HepG2 (cell line): ENCODE data around the gene PBX4. TPM values are rescaled to one million over a fixed set of nuclear protein-coding genes. Genes with fewer than 3 reads are reported as not detected.

Source experiments
- ATAC-seq: fragments of 200-7000 bp; cut with Tn5 transposase; 3 replicates; pipeline ENCODE4 v1.9.1; 2020; ENCODE audit warnings: mild to moderate bottlenecking, moderate library complexity
- BruUV-seq: library from RNA; stranded (reverse); fragments of 400-500 nt; replicated peaks from 2 replicates; lab custom pipeline; 2021; lab: Mats Ljungman, UMichigan
- CTCF ChIA-PET: fragments of 300-600 bp; formaldehyde crosslinking; extraction: SDS; loops from one replicate; lab custom pipeline; 2021; ENCODE audit warnings: low total read pairs, inconsistent platforms, low intra/inter-chr PET ratio; lab: Yijun Ruan, JAX
- POLR2A ChIA-PET: fragments of 350-600 bp; sonication (Branson Sonifier 250); formaldehyde crosslinking; loops from one replicate; lab custom pipeline; 2020; ENCODE audit warnings: antibody characterized with exemption, inconsistent platforms; lab: Yijun Ruan, JAX
- DNase-seq: peaks from one replicate; pipeline ENCODE4 v3.0.0-alpha.2; 2015; ENCODE audit warnings: low spot score
- FAIRE-seq: peaks from 3 replicates; lab custom pipeline; 2011; peaks lifted over from hg19 to GRCh38; lab: Jason Lieb, UNC
- H2AFZ ChIP-seq: one replicate; pipeline ENCODE4 v1.6.1; 2011; ENCODE audit warnings: low read length, inconsistent platforms
- H3K27ac ChIP-seq: fragments of 300-600 bp; 3 replicates; pipeline ENCODE4 v1.8.0; 2011; ENCODE audit warnings: mixed run types, mild to moderate bottlenecking, mixed read lengths, low read length, inconsistent platforms; ENCODE audit not compliant: insufficient read depth; ENCODE audit errors: extremely low read length
- H3K27me3 ChIP-seq, 2 experiments: fragments of 200-600 bp in 1 of 2; 2 replicates in 1 of 2; 3 replicates in 1 of 2; pipeline versions ENCODE4 v1.6.0 to v1.8.0; 2011; ENCODE audit warnings: low read length in 2 of 2, mild to moderate bottlenecking in 2 of 2, moderate library complexity in 2 of 2, inconsistent platforms in 1 of 2; ENCODE audit not compliant: insufficient read depth in 2 of 2, control insufficient read depth in 1 of 2
- H3K36me3 ChIP-seq, 2 experiments: fragments of 200-600 bp in 1 of 2; replicated peaks in 1 of 2; 2 replicates in 1 of 2; 3 replicates in 1 of 2; pipeline versions ENCODE4 v1.5.1 to v1.8.0; 2011; ENCODE audit warnings: low read length in 2 of 2, inconsistent platforms in 1 of 2; ENCODE audit not compliant: insufficient read depth in 2 of 2, control insufficient read depth in 1 of 2
- H3K4me1 ChIP-seq: 2 replicates; pipeline ENCODE4 v1.5.1; 2012; ENCODE audit warnings: low read length, inconsistent platforms; ENCODE audit not compliant: insufficient read depth
- H3K4me2 ChIP-seq: 2 replicates; pipeline ENCODE4 v1.6.0; 2011; ENCODE audit warnings: low read depth, low read length, inconsistent platforms
- H3K4me3 ChIP-seq, 3 experiments: fragments of 200-600 bp in 1 of 3; sonication (generic), shearing (Covaris generic) in 1 of 3; replicated peaks in 1 of 3; 2 replicates each; pipeline ENCODE4 v1.5.1; 2011 to 2016; ENCODE audit warnings: low read length in 3 of 3, inconsistent platforms in 2 of 3, low read depth in 2 of 3, mild to moderate bottlenecking in 2 of 3, control low read depth in 1 of 3, mixed read lengths in 1 of 3; ENCODE audit not compliant: insufficient read depth in 1 of 3
- H3K79me2 ChIP-seq: one replicate; pipeline ENCODE4 v1.6.1; 2011; ENCODE audit warnings: low read length, inconsistent platforms; ENCODE audit not compliant: insufficient read depth
- H3K9ac ChIP-seq: 2 replicates; pipeline ENCODE4 v1.6.0; 2011; ENCODE audit warnings: mild to moderate bottlenecking, low read depth, low read length, inconsistent platforms; ENCODE audit not compliant: insufficient read depth
- H3K9me3 ChIP-seq: 2 replicates; pipeline ENCODE4 v1.5.1; 2012; ENCODE audit warnings: mild to moderate bottlenecking, low read length
- H4K20me1 ChIP-seq: 2 replicates; pipeline ENCODE4 v1.6.0; 2011; ENCODE audit warnings: inconsistent platforms, mild to moderate bottlenecking, low read length, moderate library complexity; ENCODE audit not compliant: insufficient read depth
- AGO2 ChIP-seq: fragments of 200-400 bp; formaldehyde crosslinking; optimal IDR thresholded peaks from 2 replicates; pipeline ENCODE3; 2017; ENCODE audit warnings: mild to moderate bottlenecking, low read depth, low read length, moderate library complexity
- CHD2 ChIP-seq: IDR thresholded peaks from 2 replicates; pipeline ENCODE4 v1.6.1; 2011; ENCODE audit warnings: low read depth, low read length, improper control_type of control experiment
- MYNN ChIP-seq: sonication (generic); formaldehyde crosslinking; IDR thresholded peaks from 2 replicates; pipeline ENCODE4 v1.4.0; 2020; ENCODE audit warnings: mild to moderate bottlenecking, low read depth, missing genetic modification reagents
- NFE2L1 ChIP-seq: sonication (generic); formaldehyde crosslinking; IDR thresholded peaks from 2 replicates; pipeline ENCODE4 v1.4.0; 2020; ENCODE audit warnings: missing genetic modification reagents, mild to moderate bottlenecking, borderline replicate concordance
- POLR2G ChIP-seq: fragments of 200-400 bp; formaldehyde crosslinking; IDR thresholded peaks from 2 replicates; pipeline ENCODE4 v1.6.1; 2018; ENCODE audit warnings: mild to moderate bottlenecking, low read depth, low read length, moderate library complexity
- ZKSCAN5 ChIP-seq: sonication (generic); formaldehyde crosslinking; IDR thresholded peaks from 2 replicates; pipeline ENCODE4 v1.5.1; 2020; ENCODE audit warnings: mild to moderate bottlenecking, missing genetic modification reagents
- ZNF558 ChIP-seq: sonication (generic); formaldehyde crosslinking; IDR thresholded peaks from 2 replicates; pipeline ENCODE4 v1.9.0; 2022; ENCODE audit warnings: mild to moderate bottlenecking, missing genetic modification reagents, borderline replicate concordance
- WGBS: methylation state at CpG from one replicate; pipeline ENCODE4 v1.1.6; 2017; ENCODE audit warnings: low lambda C conversion rate; 5-methylcytosine and 5-hydroxymethylcytosine counted together
- in situ Hi-C: cut with HindIII; loops from 2 replicates; pipeline ENCODE4 v1.10.0; 2017; ENCODE audit warnings: low pct_unique_long_range_greater_than_20kb; ENCODE audit not compliant: extremely low pct_ligation_motif_present
- intact Hi-C: fragments of 100-400 bp; cut with micrococcal nuclease; formaldehyde crosslinking; loops from one replicate; pipeline ENCODE4 v1.10.0; 2022; ENCODE audit not compliant: unreplicated experiment
- polyA plus RNA-seq, 8 experiments: library from polyadenylated mRNA; depleted of rRNA in 3 of 8; stranded (reverse) in 7 of 8; unstranded in 1 of 8; fragments of >200 nt; fragmentation: Illumina TruSeq in 4 of 8; extraction: Trizol in 4 of 8; gene quantifications; 2 replicates each; pipeline versions ENCODE4 v1.2.1 to v1.2.3, GENCODE V29; 2011 to 2016; ENCODE audit warnings: low read depth in 4 of 8, missing spikeins in 1 of 8, mixed read lengths in 1 of 8; ENCODE audit not compliant: insufficient read depth in 1 of 8
- total RNA-seq, 5 experiments: library from RNA; depleted of rRNA; stranded (reverse); fragments of >200 nt; fragmentation: Illumina TruSeq; extraction: Trizol; gene quantifications; 2 replicates each; pipeline ENCODE4 v1.2.3, GENCODE V29; 2016; ENCODE audit warnings: low read depth in 1 of 5
- TF ChIP-seq, protein P1 (sequence below): sonication (generic); formaldehyde crosslinking; IDR thresholded peaks from 2 replicates; pipeline ENCODE4 v1.4.0; 2020; ENCODE audit warnings: missing genetic modification reagents

The PBX4 gene
- total and polyA plus RNA-seq, 2 of the 13 experiments (the other 11 are each of a cell fraction or from before 2014, with no cell fraction given): not detected

DNA sequence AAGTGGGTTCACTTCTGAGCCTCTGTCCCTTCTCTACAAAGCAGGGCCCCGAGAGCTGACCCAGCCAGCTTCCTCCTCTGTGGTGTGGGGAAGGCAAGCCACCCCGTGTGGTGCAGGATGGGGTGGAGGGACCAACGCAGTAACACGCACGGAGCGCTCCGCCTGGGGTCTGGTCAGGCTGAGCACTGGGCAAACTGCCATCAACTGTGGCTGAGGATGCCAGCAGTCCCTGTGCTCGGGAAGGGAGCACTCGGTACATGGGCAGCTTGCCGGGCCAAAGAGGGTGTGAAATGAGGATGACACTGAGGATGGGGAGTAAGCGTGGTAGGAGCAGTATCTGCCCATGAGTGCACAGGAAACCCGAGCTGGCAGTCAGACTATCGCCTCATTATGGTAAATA is 32.6 kb upstream of the PBX4 start:
- Histone ChIP-seq H3K9me3 (no peaks in the 10 kb centered on the region), H3K4me2 (no peak overlapping the region), H3K27me3 (no peaks in the 10 kb centered on the region), H2AFZ (no peak overlapping the region), H3K9ac (no peak overlapping the region), H3K4me3 (no peak overlapping the region), H3K4me1 (no peaks in the 10 kb centered on the region), H3K36me3 (peaks cover 55 to 91% of the 10 kb centered on the region in 2 experiments), H4K20me1 (no peaks in the 10 kb centered on the region), H3K79me2 (no peaks in the 10 kb centered on the region), H3K27ac (no peak overlapping the region)
- TF ChIP-seq AGO2 (peak; percentile 11), MYNN (CRISPR knock-in tag) (no peak), POLR2G (0 out of 2 replicates have a peak, but pooled peaks have one; percentile 5), CHD2 (no peak)
- ChIA-PET CTCF (no interaction called here), POLR2A (interaction anchor here (0.9 to 1.2 kb wide), 2 partner anchors 9 to 17 kb away, joined by 3 to 4 read pairs; partner anchors contain the start of gene ZNF101)
- in situ Hi-C loops: no loop called here
- BruUV-seq: no TSS peak
- over 99% methylated on average over 11 of the region's 13 CpGs for WGBS
- no peak for ATAC-seq
- intact Hi-C loops: no loop called here
- FAIRE-seq: no peak
- no peak for DNase-seq

DNA sequence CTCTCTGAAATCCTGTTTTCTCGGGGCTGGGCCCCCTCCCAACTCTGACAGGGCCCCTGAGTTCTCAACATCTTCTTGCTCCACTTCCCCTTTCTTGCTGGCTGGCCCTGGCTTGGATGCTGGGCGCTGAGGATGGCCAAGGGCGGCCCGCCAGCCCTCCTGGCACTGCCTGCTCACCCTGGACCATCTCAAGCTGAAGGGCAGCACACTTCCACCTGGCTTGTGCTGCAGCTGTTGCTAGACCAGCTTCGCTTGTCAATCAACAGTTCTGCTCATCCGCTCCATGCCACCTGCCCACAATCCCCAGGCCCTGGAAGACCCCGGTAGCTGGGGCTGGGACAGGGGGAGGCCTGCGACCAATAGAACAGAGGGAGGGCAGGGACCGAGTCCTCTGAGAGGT is 31.8 kb upstream of the PBX4 start:
- FAIRE-seq: no peak
- POLR2A ChIA-PET: interaction anchor here (0.9 to 1.5 kb wide), 3 partner anchors 10 to 18 kb away, joined by 3 to 4 read pairs (median 4); partner anchors contain the start of genes ATP13A1 and ZNF101

More for the DNA sequence above, 31.8 kb upstream of the PBX4 start:
- 98% methylated on average over 9 of the region's 9 CpGs for WGBS
- in situ Hi-C loops: no loop called here
- Histone ChIP-seq H3K9ac (no peak overlapping the region), H3K79me2 (no peaks in the 10 kb centered on the region), H4K20me1 (no peaks in the 10 kb centered on the region), H3K4me3 (no peak overlapping the region), H3K9me3 (no peaks in the 10 kb centered on the region), H3K4me1 (no peaks in the 10 kb centered on the region), H3K27ac (no peak overlapping the region), H3K27me3 (no peaks in the 10 kb centered on the region), H3K36me3 (peaks cover 50 to 89% of the 10 kb centered on the region in 2 experiments), H3K4me2 (no peak overlapping the region), H2AFZ (no peak overlapping the region)
- TF ChIP-seq ZKSCAN5: no peak
- TF ChIP-seq, protein P1, sequence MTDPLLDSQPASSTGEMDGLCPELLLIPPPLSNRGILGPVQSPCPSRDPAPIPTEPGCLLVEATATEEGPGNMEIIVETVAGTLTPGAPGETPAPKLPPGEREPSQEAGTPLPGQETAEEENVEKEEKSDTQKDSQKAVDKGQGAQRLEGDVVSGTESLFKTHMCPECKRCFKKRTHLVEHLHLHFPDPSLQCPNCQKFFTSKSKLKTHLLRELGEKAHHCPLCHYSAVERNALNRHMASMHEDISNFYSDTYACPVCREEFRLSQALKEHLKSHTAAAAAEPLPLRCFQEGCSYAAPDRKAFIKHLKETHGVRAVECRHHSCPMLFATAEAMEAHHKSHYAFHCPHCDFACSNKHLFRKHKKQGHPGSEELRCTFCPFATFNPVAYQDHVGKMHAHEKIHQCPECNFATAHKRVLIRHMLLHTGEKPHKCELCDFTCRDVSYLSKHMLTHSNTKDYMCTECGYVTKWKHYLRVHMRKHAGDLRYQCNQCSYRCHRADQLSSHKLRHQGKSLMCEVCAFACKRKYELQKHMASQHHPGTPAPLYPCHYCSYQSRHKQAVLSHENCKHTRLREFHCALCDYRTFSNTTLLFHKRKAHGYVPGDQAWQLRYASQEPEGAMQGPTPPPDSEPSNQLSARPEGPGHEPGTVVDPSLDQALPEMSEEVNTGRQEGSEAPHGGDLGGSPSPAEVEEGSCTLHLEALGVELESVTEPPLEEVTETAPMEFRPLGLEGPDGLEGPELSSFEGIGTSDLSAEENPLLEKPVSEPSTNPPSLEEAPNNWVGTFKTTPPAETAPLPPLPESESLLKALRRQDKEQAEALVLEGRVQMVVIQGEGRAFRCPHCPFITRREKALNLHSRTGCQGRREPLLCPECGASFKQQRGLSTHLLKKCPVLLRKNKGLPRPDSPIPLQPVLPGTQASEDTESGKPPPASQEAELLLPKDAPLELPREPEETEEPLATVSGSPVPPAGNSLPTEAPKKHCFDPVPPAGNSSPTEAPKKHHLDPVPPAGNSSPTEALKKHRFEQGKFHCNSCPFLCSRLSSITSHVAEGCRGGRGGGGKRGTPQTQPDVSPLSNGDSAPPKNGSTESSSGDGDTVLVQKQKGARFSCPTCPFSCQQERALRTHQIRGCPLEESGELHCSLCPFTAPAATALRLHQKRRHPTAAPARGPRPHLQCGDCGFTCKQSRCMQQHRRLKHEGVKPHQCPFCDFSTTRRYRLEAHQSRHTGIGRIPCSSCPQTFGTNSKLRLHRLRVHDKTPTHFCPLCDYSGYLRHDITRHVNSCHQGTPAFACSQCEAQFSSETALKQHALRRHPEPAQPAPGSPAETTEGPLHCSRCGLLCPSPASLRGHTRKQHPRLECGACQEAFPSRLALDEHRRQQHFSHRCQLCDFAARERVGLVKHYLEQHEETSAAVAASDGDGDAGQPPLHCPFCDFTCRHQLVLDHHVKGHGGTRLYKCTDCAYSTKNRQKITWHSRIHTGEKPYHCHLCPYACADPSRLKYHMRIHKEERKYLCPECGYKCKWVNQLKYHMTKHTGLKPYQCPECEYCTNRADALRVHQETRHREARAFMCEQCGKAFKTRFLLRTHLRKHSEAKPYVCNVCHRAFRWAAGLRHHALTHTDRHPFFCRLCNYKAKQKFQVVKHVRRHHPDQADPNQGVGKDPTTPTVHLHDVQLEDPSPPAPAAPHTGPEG (CRISPR knock-in tag): no peak
- TF ChIP-seq AGO2: peak; percentile 53
- no peak for TF ChIP-seq NFE2L1 (CRISPR knock-in tag)
- no peak for TF ChIP-seq ZNF558 (CRISPR knock-in tag)
- DNase-seq (no peak), ATAC-seq (no peak)
- CTCF ChIA-PET: no interaction called here
- BruUV-seq: no TSS peak
- intact Hi-C loops: no loop called here
